Right atrium auricular region (tissue), 2 donors: ENCODE data around the gene EHD4. TPM values are rescaled to one million over a fixed set of nuclear protein-coding genes. Genes with fewer than 3 reads are reported as not detected.

Experiments used
- DNase-seq: peaks from one replicate; pipeline ENCODE4 v3.0.0-alpha.2; 2019; ENCODE audit warnings: low spot score
- H3K27ac ChIP-seq, 2 donors: fragments of 200-600 bp; sonication (generic); 1 replicate in 1 of 2; 2 replicates in 1 of 2; pipeline ENCODE4 v1.5.1; 2016 to 2019
- H3K27me3 ChIP-seq, 2 donors: fragments of 200-600 bp; sonication (generic); one replicate each; pipeline versions ENCODE4 v1.5.1 to v1.6.0; 2017 to 2019
- H3K36me3 ChIP-seq: fragments of 200-600 bp; sonication (generic); one replicate; pipeline ENCODE4 v1.5.1; 2016
- H3K4me1 ChIP-seq, 2 donors: fragments of 200-600 bp; sonication (generic); one replicate each; pipeline versions ENCODE4 v1.5.1 to v1.6.0; 2017 to 2019
- H3K4me3 ChIP-seq, 2 donors: fragments of 200-600 bp; sonication (generic); 1 replicate in 1 of 2; 2 replicates in 1 of 2; pipeline ENCODE4 v1.5.1; 2017 to 2019; ENCODE audit warnings: mild to moderate bottlenecking in 1 of 2, moderate library complexity in 1 of 2
- H3K9me3 ChIP-seq, 2 donors: fragments of 200-600 bp; sonication (generic); one replicate each; pipeline ENCODE4 v1.5.1; 2019
- total RNA-seq, 2 donors: library from RNA; depleted of rRNA; stranded (reverse); fragments of >200 nt; gene quantifications; one replicate each; pipeline ENCODE4 v1.1.0, GENCODE V29; 2016
- TF ChIP-seq, protein P1 (sequence below), 2 donors: fragments of 200-600 bp; sonication (generic); IDR thresholded peaks; one replicate each; pipeline ENCODE4 v1.5.1; 2019; ENCODE audit warnings: antibody characterized with exemption in 2 of 2

EHD4 gene
- total RNA-seq, 2 donors from 2014 or later = 22.2 to 26.3 TPM

DNA sequence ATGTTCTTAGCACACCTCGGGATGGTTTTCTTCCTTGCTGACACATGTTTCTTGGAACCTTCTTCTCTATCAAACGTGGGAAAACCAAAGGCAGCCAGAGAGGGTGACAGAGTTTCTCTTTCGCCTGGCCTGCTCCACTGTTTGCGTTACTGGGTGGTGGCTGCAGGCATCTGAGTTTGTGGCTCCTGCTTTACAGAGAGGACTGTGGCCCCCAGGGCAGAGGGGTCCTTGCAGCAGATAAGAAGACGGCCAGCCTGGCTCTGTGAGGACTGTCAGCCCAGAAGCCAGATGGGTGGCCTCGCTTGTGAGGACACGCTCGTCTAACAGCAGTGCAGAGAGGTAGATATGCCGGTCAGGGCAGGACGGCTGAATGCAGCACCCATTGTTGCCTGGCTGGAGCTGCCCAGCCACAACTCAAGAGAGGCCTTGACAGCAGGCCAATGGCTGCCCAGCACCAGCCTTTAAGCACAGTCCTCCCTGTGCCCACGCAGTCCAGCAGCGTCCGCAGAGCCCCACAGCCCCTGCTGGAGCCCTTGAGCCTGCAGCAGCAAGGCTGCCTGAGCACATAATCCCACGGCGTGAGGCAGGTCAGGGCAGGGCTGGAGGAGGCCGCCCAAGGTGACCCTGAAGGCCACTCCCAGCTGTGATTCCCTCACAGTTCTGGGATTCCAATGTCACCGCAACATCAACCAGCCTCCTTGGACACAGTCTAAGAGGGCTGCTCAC lies 63.5 kb downstream of the EHD4 start:
- Histone ChIP-seq H3K27ac (peak overlapping the region; percentile 35 to 62), H3K27me3 (no peaks in the 10 kb centered on the region), H3K4me1 (peaks cover 0 to 52% of the 10 kb centered on the region in 2 donors), H3K36me3 (peaks cover 41% of the 10 kb centered on the region), H3K4me3 (no peak overlapping the region), H3K9me3 (no peaks in the 10 kb centered on the region)
- DNase-seq = no peak
- TF ChIP-seq, protein P1, sequence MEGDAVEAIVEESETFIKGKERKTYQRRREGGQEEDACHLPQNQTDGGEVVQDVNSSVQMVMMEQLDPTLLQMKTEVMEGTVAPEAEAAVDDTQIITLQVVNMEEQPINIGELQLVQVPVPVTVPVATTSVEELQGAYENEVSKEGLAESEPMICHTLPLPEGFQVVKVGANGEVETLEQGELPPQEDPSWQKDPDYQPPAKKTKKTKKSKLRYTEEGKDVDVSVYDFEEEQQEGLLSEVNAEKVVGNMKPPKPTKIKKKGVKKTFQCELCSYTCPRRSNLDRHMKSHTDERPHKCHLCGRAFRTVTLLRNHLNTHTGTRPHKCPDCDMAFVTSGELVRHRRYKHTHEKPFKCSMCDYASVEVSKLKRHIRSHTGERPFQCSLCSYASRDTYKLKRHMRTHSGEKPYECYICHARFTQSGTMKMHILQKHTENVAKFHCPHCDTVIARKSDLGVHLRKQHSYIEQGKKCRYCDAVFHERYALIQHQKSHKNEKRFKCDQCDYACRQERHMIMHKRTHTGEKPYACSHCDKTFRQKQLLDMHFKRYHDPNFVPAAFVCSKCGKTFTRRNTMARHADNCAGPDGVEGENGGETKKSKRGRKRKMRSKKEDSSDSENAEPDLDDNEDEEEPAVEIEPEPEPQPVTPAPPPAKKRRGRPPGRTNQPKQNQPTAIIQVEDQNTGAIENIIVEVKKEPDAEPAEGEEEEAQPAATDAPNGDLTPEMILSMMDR (IDR thresholded peaks at IDR 0.05) = no peak

DNA sequence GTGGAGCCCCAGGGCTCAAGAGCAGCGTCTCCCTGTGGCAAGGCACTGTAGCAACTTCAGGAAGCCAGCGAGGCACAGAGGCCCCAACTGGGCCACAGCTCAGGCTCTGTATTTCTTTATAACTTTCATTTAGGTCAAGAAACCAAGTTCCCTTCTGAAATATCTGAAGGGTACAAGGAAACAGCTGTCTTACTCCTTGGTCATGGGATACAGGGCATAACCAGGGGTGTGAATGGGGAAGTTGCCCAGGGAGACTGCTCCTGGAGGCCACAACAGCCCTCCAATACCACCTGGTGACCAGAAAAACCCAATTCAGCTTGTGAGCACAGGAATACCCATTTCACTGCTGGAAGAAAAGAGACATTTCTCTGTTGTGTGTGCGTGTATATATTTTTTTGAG lies 65.2 kb downstream of the EHD4 start:
- H3K27me3 ChIP-seq = no peaks in the 10 kb centered on the region
- H3K9me3 ChIP-seq = no peaks in the 10 kb centered on the region
- no peak for DNase-seq
- TF ChIP-seq, protein P1 (IDR thresholded peaks at IDR 0.05) = no peak
- H3K36me3 ChIP-seq = peaks cover 49% of the 10 kb centered on the region
- peaks cover 0 to 40% of the 10 kb centered on the region in 2 donors for H3K4me1 ChIP-seq
- no peak overlapping the region for H3K27ac ChIP-seq
- no peak overlapping the region for H3K4me3 ChIP-seq

DNA sequence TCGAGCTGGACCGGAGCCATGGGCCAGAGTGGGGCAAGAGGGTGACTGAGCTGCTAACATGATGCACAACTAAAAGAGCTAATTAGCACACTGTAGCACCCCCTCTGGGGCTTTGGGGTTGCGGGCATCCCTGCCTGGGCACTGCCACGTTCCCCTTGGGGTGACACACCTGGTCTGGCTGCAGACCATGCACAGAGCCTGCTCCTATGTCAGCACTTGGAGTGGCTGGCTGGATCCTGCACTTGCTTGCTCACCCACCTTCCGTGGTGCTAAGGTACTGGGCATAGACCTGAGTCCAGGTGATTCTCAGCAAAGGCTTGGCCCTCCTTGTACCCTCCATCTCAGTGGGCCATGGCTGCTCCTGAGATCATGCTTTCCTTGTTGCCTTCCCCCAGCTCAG lies 65.7 kb downstream of the EHD4 start:
- Histone ChIP-seq H3K4me3 (no peak overlapping the region), H3K4me1 (peaks cover 0 to 35% of the 10 kb centered on the region in 2 donors), H3K27ac (no peak overlapping the region), H3K27me3 (no peaks in the 10 kb centered on the region), H3K36me3 (peaks cover 49% of the 10 kb centered on the region), H3K9me3 (no peaks in the 10 kb centered on the region)
- DNase-seq = no peak
- TF ChIP-seq, protein P1 (IDR thresholded peaks at IDR 0.05) = no peak

DNA sequence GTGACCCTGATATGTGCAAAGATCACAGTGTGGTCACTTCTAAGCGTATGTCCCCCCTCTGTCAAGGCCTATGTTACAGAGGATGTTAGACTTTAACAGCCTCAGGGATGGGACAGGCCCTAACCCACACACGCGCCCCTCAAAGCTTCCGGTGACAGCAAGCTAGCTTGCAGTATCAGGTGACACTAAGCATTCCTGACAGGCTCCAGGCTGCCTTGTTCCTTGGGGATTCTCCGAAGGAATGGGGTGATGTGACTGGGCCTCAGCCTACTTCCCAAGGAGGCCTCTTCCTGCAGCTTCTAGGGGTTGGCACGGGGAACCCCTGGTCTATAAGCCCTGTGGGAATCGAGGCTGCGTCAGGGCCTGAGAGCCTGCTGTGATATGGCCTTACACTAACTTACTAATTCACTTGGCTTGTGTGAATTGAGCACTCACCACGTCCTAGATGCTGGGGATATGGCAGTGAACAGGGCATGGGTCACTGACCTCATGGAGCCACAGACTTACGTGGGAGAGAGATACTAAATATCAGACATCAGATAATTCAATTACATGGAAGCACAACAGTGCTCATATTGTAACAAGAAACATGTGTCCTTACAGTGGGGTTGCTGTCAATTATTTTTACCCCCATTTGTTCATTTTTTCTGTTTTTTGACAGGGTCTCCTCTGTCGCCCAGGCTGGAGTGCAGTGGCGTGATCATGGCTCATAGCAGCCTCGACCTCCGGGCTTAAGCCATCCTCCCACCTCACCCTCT lies 67.1 kb downstream of the EHD4 start:
- Histone ChIP-seq H3K4me3 (no peak overlapping the region), H3K4me1 (peaks cover 0 to 37% of the 10 kb centered on the region in 2 donors), H3K27ac (peak overlapping the region; percentile 24 to 45), H3K9me3 (no peaks in the 10 kb centered on the region), H3K27me3 (no peaks in the 10 kb centered on the region), H3K36me3 (peaks cover 58% of the 10 kb centered on the region)
- TF ChIP-seq, protein P1 (IDR thresholded peaks at IDR 0.05) = no peak
- DNase-seq = no peak

DNA sequence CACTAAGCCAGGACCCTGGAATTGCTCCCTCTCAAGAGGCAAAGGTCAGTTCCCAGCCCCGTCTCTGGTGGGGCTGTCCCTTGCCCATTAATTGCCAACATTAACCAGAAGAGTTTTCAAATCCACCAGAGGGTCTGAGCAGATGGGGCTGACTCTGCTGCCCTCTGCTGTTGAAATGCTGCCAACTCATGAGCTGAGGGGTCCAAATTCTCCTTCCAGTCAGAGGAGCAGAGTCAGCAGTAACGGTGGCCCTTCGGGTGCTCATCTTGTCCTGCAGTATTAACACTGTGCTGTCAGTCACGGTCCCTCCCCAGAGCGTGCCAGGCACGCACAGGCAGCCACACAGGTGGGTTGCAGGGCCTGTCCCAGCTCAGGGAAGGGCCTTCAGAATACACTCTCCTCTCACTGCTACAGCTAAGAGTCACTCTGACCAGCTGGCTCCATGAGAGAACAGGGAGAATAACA lies 67.8 kb downstream of the EHD4 start:
- TF ChIP-seq, protein P1 (IDR thresholded peaks at IDR 0.05) = peak; percentile 28 to 82

More for the DNA sequence above, 67.8 kb downstream of the EHD4 start:
- Histone ChIP-seq H3K4me1 (peaks cover 0 to 39% of the 10 kb centered on the region in 2 donors), H3K27me3 (no peaks in the 10 kb centered on the region), H3K9me3 (no peaks in the 10 kb centered on the region), H3K36me3 (peaks cover 63% of the 10 kb centered on the region), H3K4me3 (no peak overlapping the region), H3K27ac (peak overlapping the region; percentile 24 to 45)
- peak; percentile 73 for DNase-seq
